HG03280 (cell line): Measurements from ENCODE around the gene SGMS2.

Source experiments
- ATAC-seq: cut with Tn5 transposase; IDR thresholded peaks from one replicate; pipeline ENCODE4 v1.9.1; 2021; ENCODE audit warnings: mild to moderate bottlenecking, moderate library complexity; ENCODE audit not compliant: unreplicated experiment

SGMS2 gene

GRCh38 chr4:107824350-107825071 lies at the start of gene SGMS2:
Gene SGMS2 (plus strand): TSS chr4:107824932. CDS start chr4:107895554, 70,622 bp downstream.
- peak; percentile 43 for ATAC-seq

- ATAC-seq = no peak
Observed at GRCh38 chr4:107777890-107778289, 46.8 kb upstream of the SGMS2 start.

- no peak for ATAC-seq
Observed at GRCh38 chr4:107778784-107779530, 45.8 kb upstream of the SGMS2 start.

GRCh38 chr4:107780665-107781064 lies 44.1 kb upstream of the SGMS2 start:
- no peak for ATAC-seq

DNA sequence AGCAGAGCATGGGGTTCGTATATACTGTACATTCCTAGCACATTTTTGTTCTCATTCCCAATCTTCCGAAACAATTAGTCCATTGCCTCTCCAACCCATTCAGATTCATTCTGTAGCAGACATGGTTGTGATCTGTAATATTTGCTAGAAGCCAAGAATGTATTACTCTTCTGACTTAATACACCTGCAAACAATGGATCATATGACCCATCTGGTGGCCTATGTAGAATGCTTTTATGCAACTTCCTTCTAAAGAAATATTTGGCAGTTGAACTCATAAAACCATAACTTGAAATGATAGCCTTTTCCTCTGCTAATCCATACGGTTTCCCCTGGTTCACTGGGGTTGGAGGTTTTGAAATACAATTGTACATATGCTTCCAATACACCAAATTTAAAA lies 32.8 kb upstream of the SGMS2 start:
- no peak for ATAC-seq

- ATAC-seq = no peak
Observed at GRCh38 chr4:107792711-107793110, 32.0 kb upstream of the SGMS2 start.

GRCh38 chr4:107793996-107794395 lies 30.7 kb upstream of the SGMS2 start:
- no peak for ATAC-seq

GRCh38 chr4:107799669-107800450 lies 24.9 kb upstream of the SGMS2 start:
- ATAC-seq = no peak

DNA sequence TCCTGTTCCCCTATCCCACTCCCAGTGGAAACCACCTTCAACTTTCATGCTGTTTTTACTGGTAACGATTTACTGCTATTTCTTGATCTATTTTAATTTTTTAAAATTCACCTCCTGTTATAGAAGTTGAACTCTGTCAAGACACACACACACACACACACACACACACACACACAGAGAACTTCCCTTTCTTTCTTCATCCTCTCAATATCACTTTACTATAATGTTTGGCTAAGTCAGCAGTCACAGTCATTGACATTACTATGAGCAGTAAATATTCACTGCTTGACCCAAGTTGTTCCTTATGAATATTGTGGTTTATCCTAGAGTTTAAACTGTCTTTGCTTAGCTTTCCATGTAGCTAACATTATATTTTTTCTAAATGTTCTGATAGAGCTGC lies 24.0 kb upstream of the SGMS2 start:
- ATAC-seq = no peak

GRCh38 chr4:107801766-107802211 lies 22.9 kb upstream of the SGMS2 start:
- no peak for ATAC-seq

DNA sequence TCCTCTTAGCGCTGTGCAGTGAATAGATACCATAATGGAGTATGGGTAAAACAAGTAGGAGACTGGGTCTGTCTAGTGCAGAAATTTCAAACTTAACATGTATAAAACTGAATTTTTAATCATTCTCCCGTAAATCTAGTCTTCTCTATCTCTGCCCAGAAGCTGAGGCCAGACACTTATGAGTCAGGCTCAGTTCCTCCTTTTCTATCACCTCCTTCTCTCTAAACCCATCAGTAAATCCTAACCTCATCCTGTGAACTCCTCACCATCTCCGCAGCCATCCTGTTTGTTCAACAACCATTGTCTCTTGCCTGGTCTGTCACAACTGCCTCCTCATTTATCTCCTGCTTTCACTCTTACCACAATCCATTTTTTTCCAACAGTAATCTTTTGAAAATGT lies 19.8 kb upstream of the SGMS2 start:
- no peak for ATAC-seq

GRCh38 chr4:107806196-107806595 lies 18.5 kb upstream of the SGMS2 start:
- ATAC-seq = no peak

DNA sequence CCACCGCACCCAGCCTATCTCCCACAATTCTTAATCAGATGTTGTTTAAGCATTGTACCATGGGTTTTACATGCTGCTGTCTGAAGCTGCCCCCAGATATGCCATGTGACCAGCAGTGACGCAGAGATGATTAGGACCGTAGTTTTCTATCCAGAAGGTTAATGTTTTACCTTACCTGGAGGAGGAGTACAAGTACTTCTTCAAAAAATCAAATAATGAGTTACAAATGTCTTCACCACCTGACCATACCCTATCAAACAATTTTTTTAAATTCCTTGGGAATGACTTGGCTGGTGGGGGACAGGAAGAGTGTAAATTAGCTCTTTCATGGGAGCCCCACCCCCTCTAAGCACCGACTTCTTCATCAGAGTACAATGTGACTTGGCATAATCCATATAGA lies 16.2 kb upstream of the SGMS2 start:
- ATAC-seq = no peak

DNA sequence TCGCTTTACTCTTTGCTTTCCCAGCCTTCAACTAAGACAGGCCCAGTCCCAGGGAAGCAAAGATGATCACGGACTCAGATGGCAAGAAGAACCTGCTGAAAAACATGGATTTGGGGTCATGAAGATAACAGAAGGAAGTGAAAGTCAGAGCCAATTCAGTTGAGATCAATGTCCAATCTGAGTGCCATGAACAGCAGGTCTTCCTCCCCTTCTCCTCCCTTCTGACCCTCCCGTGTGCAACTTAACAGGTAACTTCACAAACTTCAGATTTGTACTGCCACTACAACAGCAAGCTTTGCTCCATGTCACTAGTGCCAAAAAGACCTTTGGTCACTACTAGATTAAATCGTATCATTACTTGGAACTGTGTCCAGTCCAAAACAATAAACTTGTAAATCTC lies 15.5 kb upstream of the SGMS2 start:
- no peak for ATAC-seq

DNA sequence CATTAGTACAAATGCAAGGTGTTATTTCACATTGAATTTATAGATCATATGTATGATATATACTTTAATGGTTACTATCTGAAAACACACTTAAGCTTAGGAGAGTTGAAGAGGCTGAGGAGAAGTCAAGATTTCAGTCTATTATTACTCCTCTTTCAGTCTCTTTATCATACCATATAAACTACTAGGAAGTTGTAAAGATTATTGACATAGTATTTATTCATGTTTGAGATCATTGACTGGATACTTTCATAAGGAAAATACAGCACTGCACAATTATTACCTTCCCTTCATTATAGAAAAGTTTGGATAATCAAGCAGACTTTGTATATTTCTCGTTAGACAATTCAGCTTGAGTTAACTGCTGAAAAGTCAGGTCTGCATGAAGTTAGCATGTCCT lies 10.0 kb upstream of the SGMS2 start:
- ATAC-seq = no peak

DNA sequence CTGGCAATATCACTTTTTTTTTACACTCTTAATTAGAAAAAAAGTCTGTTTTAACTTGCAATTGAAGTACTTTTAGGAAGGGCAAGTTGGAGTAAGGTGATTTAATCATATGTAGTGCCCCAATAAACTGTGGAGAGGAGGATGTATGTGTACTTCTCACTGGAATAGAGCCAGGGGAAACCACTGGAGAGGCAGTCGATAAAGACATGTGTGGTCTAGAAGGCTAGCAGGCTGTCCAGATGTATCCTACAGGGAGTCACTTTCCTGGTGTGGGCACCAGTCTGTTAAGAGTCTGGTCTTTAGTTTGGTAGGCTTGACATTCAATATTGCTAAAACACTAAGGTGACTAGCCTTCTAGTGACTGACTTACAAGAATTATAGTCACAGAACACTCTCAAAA lies 9.6 kb upstream of the SGMS2 start:
- no peak for ATAC-seq

GRCh38 chr4:107818301-107818910 lies 6.3 kb upstream of the SGMS2 start:
- no peak for ATAC-seq

DNA sequence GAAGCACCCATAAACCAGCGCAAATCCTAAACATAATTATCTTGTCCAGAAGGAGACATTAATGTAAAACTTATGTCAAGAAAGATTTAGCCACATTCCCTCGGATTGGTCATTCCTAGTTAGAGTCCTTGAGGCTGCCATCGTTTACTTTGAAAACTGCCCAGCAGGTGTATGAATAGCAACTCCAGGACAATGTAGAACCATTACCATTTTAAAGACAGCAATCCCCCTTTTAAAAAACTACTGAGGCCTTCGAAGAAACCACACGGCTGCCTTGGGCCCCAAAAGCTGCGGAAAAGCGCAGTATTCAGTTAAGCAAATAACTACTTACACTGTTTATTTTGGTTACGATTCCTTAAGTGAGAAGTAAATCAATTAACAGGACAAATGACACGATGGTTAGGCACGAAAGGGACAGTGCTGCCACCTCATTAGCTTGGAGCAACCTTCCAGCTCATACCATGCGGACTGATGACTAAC lies 822 bp upstream of the SGMS2 start:
- ATAC-seq = no peak

DNA sequence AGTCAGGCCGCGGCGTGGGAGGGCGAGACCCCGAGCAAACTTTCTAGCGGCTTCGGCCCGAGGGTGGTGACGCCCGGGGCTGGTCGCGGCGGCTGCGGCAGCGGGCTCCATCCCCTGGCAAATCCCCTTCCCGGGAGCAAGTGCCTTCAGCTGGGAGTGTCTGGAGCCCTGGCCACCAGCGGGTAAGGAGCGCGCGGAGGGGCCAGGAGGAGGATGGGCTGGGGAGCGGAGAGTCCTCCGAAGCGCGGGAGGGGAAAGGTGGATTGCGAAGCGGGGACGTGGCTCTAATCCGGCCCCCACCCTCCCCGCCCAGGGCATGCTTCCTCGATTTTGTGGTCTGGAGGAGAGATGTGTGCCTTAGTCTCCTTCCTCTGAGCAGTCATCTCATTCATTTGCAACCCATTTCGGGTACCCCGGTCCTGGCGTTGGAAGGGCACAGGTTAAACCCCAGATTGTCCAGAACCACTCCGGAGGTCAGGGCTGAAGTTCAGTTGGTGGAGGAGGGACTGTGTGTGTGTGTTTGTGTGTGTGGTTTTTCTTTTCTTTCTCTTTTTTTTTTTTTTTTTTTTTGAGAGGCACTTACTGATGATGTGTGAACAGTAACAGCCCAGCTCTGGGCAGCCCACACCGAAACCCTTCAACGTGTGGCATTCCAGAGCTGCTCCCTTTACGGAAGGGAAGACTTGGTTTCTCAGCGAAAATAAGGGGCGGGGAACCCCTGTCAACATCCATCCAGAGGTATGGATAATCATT lies 516 bp downstream of the SGMS2 start:
- peak; percentile 36 for ATAC-seq

DNA sequence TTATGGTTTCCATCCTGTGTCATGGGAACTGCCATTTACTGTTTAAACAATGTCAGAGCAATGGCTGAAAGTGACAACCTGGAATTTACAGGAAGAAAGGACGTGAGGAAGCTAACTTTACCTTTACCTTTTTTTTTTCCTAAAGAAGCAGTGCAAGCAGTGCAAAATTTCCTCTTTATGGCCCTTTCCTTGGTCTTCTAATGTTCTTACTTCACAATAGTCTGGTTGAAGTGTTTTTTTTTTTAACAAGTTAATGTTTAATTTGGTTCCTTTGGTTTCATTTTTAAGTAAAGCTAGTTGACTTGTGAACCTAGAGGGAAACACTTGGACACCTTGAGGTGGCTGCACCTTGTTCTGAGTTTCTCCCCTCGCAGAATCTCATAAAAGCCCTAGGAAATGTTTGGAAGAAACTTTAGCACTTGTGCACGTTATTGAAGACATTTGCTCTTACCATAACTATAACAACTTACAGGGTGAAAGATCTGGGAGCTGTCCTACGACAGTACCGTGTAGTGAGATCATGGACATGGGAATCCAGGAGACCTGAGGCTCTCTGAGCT lies 1.8 kb downstream of the SGMS2 start:
- no peak for ATAC-seq
